Measurements from ENCODE around the gene ASCC1.

Gene ASCC1

DNA sequence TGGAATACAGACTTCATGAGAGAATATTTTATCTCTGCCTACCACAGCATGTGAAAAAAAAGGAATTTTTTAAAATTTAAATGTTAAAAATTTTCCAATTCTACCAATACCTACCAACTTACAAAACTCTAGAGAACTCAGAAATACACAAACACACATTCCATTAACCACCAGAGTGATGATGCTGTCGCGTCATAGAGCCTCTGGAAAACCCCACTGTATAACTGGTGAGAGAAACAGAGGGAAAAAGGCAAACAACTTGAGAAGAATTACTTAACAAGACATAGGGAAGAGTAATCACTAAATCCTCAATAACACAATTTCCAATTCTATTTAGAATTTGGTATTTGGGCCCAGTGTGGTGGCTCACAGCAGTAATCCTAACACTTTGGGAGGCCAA lies 121.5 kb downstream of the ASCC1 start:
- H3K4me1 ChIP-seq (ENCODE audit: control insufficient read depth, insufficient read depth, low read length): peaks cover 29% of the 10 kb centered on the region

DNA sequence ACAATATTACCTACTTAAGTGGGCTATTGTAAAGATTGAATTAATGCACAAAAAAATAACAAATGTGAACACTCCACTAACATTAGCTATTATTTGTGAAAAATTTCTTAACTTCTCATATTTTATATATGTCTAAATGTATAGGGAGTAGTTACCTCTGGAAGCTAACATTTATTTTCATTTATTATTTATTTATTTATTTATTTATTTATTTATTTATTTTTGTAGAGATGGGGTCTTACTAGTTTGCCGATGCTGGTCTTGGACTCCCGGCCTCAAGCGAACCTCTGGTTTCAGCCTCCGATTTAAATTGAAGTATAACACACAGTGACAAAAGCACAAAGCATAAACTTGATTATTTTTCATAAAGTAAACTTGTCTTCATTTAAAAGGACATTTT lies 122.6 kb downstream of the ASCC1 start:
- DNase-seq (ENCODE audit: low read depth): no peak
- no peak overlapping the region for H3K9ac ChIP-seq (ENCODE audit: low read length)
- H3K4me3 ChIP-seq (ENCODE audit: low read length): no peak overlapping the region
- peaks cover 34% of the 10 kb centered on the region for H3K4me1 ChIP-seq (ENCODE audit: control insufficient read depth, insufficient read depth, low read length)
- H3K36me3 ChIP-seq (ENCODE audit: control insufficient read depth, insufficient read depth, low read length, severe bottlenecking): peaks cover 3% of the 10 kb centered on the region
- peaks cover 13% of the 10 kb centered on the region for H3K27me3 ChIP-seq (replicated peaks; ENCODE audit: control insufficient read depth, insufficient read depth, low read length)
- no peaks in the 10 kb centered on the region for H3K9me3 ChIP-seq (ENCODE audit: control insufficient read depth, low read length)

More for the DNA sequence above, 121.5 kb downstream of the ASCC1 start:
- no peaks in the 10 kb centered on the region for H3K9me3 ChIP-seq (ENCODE audit: control insufficient read depth, low read length)
- H3K9ac ChIP-seq (ENCODE audit: low read length): no peak overlapping the region
- H3K27me3 ChIP-seq (replicated peaks; ENCODE audit: control insufficient read depth, insufficient read depth, low read length): peaks cover 7% of the 10 kb centered on the region
- no peak for DNase-seq (ENCODE audit: low read depth)
- no peak overlapping the region for H3K4me3 ChIP-seq (ENCODE audit: low read length)
- peaks cover 3% of the 10 kb centered on the region for H3K36me3 ChIP-seq (ENCODE audit: control insufficient read depth, insufficient read depth, low read length, severe bottlenecking)

DNA sequence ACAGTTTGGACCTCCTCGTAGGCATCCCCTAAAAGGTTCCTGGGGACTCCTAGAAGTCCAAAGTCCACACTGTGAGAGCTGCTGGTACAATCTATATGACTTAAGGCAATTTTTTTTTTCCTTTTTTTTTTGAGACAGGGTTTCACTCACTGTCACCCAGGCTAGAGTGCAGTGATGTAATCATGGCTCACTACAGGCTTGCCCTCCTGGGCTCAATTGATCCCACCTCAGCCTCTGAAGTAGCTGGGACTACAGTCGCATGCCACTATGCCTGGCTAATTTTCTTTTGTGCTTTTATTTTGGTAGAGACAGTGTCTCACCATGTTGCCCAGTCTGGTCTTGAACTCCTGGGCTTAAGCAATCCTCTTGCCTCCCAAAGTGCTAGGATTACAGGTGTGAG lies 123.1 kb downstream of the ASCC1 start:
- DNase-seq (ENCODE audit: low read depth): no peak
- Histone ChIP-seq H3K9ac (ENCODE audit: low read length) (no peak overlapping the region), H3K27me3 (replicated peaks; ENCODE audit: control insufficient read depth, insufficient read depth, low read length) (peaks cover 18% of the 10 kb centered on the region), H3K4me3 (ENCODE audit: low read length) (no peak overlapping the region), H3K36me3 (ENCODE audit: control insufficient read depth, insufficient read depth, low read length, severe bottlenecking) (peaks cover 3% of the 10 kb centered on the region), H3K4me1 (ENCODE audit: control insufficient read depth, insufficient read depth, low read length) (peaks cover 34% of the 10 kb centered on the region), H3K9me3 (ENCODE audit: control insufficient read depth, low read length) (no peaks in the 10 kb centered on the region)

DNA sequence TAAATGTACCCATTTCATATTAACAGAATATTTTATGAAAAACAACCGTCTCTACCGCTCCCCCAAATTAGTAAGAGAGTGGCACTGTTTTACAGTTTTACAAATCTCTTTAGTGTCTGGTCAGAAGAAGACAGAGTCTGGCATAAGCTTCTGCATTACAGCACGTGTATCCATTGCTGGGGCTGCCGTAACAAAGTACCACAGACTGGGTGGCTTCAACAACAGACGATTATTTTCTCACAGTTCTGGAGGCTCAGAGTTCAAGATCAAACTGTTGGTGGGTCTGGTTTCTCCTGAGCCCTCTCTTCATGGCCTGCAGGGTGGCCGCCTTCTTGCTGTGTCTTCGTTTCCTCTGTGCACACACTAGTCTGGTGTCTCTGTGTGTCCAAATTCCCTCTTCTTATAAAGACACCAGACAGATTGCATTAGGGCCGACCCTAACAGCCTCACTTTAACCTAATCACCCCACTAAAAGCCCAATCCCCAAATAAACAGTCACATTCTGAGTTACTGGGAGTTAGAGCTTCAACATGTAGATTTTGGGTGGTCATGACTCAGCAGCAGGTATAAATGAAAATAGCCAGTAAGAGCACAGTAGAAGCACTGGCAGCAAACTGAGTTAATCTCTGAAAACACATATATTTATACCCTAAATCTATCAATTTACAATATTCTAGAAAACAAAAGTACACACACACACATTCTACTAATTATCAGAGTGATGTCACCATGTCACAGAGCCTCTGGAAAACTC lies 123.7 kb downstream of the ASCC1 start:
- DNase-seq (ENCODE audit: low read depth): no peak
- Histone ChIP-seq H3K9ac (ENCODE audit: low read length) (no peak overlapping the region), H3K4me3 (ENCODE audit: low read length) (no peak overlapping the region), H3K36me3 (ENCODE audit: control insufficient read depth, insufficient read depth, low read length, severe bottlenecking) (peaks cover 3% of the 10 kb centered on the region), H3K9me3 (ENCODE audit: control insufficient read depth, low read length) (no peaks in the 10 kb centered on the region), H3K4me1 (ENCODE audit: control insufficient read depth, insufficient read depth, low read length) (peaks cover 31% of the 10 kb centered on the region), H3K27me3 (replicated peaks; ENCODE audit: control insufficient read depth, insufficient read depth, low read length) (peaks cover 20% of the 10 kb centered on the region)

DNA sequence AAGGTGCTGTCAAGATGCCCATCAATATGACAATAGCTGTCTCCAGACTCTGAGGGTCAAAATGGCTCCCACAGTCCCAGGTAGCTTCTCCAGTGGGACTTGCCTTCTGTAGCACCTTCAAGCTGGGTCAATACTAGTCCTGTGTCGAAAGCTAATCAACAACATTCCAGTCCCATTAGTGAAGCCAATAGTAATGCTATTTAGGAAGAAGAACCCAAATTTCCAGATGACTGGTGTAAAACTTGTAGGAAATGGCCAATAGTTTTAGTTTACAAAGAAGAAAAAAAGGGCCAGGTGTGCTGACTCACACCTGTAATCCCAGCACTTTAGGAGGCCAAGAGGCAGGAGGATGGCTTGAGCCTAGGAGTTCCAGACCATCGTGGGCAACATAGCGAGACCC lies 125.8 kb downstream of the ASCC1 start:
- Histone ChIP-seq H3K27me3 (replicated peaks; ENCODE audit: control insufficient read depth, insufficient read depth, low read length) (peaks cover 28% of the 10 kb centered on the region), H3K36me3 (ENCODE audit: control insufficient read depth, insufficient read depth, low read length, severe bottlenecking) (peaks cover 3% of the 10 kb centered on the region), H3K9ac (ENCODE audit: low read length) (no peak overlapping the region), H3K9me3 (ENCODE audit: control insufficient read depth, low read length) (no peaks in the 10 kb centered on the region), H3K4me1 (ENCODE audit: control insufficient read depth, insufficient read depth, low read length) (peaks cover 17% of the 10 kb centered on the region), H3K4me3 (ENCODE audit: low read length) (no peak overlapping the region)
- no peak for DNase-seq (ENCODE audit: low read depth)

DNA sequence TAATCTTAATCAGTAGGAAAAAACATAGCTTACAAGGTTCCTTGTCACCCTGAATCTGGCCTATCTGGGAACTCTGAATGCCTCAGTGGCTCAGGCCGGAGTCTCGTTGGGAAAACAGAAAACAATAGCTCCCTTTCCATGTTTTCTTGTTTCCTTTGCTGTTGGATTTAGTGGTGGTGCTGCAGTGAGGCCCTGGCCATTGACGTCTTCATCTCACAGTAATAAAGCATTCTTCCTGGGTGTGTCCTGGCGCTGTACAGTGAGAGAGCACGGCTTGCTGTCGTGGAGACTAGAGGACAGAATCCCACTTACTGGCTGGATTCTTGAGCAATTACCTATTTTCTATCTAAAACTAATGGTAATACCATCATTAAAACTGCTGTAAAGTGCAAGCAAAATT lies 126.5 kb downstream of the ASCC1 start:
- H3K27me3 ChIP-seq (replicated peaks; ENCODE audit: control insufficient read depth, insufficient read depth, low read length): peaks cover 29% of the 10 kb centered on the region
- no peak overlapping the region for H3K4me3 ChIP-seq (ENCODE audit: low read length)
- H3K9me3 ChIP-seq (ENCODE audit: control insufficient read depth, low read length): no peaks in the 10 kb centered on the region
- no peak overlapping the region for H3K9ac ChIP-seq (ENCODE audit: low read length)
- H3K4me1 ChIP-seq (ENCODE audit: control insufficient read depth, insufficient read depth, low read length): peaks cover 17% of the 10 kb centered on the region
- H3K36me3 ChIP-seq (ENCODE audit: control insufficient read depth, insufficient read depth, low read length, severe bottlenecking): peaks cover 3% of the 10 kb centered on the region
- no peak for DNase-seq (ENCODE audit: low read depth)

DNA sequence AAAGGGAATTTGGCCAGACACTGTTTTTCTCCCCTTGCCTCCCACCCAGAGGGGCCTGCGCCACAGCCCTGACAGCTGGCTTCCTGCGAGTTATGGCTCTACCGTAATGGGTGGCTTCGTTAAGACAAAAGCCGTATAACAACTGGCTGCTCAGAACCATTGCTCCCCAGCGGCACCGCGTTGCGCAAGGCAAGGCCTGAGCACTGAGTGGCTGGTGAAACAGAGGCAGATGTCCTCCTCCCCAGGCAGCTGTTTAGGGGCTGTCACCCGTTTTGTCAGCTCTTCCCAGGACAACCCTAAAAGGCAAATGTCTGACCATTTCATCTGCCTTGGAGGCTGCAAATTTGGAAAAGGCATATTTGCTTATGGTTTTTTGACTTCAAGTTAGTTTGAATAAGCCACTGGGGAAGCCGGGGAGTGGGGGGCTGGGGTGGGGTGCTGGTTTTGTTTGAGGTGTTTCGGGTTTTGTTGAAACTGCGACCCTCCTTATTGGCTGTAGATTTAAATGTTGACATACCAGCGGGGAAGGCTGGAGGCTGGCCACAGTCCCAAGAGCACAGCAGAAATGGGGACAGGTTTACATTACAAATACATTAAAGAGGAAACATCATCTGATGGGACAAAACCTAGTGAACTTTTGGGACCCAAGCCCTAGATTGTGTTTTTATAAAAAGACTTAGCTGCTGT lies 127.0 kb downstream of the ASCC1 start:
- Histone ChIP-seq H3K4me3 (ENCODE audit: low read length) (peak overlapping the region; percentile 69), H3K27me3 (replicated peaks; ENCODE audit: control insufficient read depth, insufficient read depth, low read length) (peaks cover 29% of the 10 kb centered on the region), H3K9ac (ENCODE audit: low read length) (no peak overlapping the region), H3K9me3 (ENCODE audit: control insufficient read depth, low read length) (no peaks in the 10 kb centered on the region), H3K4me1 (ENCODE audit: control insufficient read depth, insufficient read depth, low read length) (peaks cover 17% of the 10 kb centered on the region), H3K36me3 (ENCODE audit: control insufficient read depth, insufficient read depth, low read length, severe bottlenecking) (peaks cover 3% of the 10 kb centered on the region)
- DNase-seq (ENCODE audit: low read depth): peak; percentile 25

DNA sequence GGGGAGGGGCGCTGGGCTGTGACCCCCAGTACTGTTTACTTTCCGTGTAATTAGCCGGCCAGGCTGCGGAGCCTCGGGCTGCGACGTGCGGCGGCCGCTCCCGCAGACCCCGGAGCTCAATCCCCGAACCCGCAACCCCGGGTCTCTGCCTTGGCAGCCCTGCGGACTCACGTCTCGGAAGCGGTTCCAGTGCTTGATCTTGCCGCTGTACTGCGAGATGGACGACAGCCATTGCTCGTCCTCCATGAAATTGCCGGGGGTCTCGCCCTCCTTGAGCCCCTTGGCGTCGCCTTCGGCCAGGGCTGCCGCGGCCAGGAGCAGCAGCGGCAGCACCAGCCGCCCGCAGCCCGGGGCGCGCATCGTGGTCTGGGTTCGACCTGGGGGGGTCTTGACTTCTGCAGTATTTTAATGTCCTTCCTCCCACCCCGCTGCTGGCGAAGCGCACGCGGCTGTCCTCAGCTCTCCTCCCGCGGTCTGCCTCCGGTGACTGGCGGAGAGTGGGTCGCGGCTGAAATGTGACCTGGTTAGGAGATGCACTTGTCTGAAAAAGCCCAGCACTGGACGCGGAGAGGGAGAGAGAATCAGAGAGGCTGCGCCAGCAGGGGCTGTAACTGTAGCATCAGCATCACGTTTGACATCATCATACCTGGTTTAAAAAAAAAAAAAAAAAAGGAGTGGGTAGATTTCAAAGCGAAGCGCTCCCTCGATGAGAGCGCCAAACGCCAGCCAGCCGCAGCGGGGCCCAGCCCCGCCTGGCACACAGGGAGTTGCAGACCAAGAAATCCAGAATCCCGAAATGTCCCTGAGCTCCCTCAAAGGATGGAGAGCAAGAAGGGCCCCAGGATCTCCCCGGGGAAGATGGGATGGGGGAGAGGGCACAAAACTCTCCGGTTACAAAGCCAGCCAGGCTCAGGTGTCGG lies 127.8 kb downstream of the ASCC1 start, which contains the start of gene SPOCK2:
Gene SPOCK2, minus strand, starts transcription at position 583 of the 920 bp plus-strand sequence. Its CDS starts 223 bp downstream, at position 360.
- H3K4me1 ChIP-seq (ENCODE audit: control insufficient read depth, insufficient read depth, low read length): peaks cover 17% of the 10 kb centered on the region
- DNase-seq (ENCODE audit: low read depth): peak; percentile 46
- H3K27me3 ChIP-seq (replicated peaks; ENCODE audit: control insufficient read depth, insufficient read depth, low read length): peaks cover 29% of the 10 kb centered on the region

DNA sequence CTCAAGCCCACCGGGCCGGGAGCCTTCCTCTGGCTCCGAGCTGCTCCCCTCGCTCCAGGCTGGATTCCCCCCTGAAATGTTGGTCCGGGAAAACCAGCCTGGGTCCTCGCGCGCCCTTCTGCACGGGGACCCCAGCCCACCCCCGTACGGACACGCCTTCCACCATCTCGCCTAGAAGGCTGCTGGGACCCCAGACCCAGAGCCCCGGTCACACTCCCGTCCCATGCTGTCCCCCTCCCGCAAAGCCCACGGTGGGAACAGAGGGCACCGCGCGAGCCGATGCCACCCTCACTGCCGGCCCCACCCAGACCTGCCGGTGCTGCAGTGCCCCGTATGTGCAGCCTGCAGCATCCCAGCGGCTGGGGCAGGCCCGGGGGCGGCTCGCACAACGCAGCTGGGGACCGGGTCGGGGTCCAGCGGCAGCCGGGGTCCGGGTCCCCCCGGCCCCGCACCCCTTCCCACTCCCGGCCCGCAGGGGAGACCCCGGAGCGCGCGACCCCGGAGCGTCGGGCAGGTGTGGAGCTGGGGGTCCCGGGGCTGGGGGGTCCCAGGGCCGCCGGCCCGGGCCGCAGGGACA lies 128.6 kb downstream of the ASCC1 start:
- H3K9ac ChIP-seq (ENCODE audit: low read length): no peak overlapping the region
- no peaks in the 10 kb centered on the region for H3K36me3 ChIP-seq (ENCODE audit: control insufficient read depth, insufficient read depth, low read length, severe bottlenecking)
- peak overlapping the region; percentile 69 for H3K4me3 ChIP-seq (ENCODE audit: low read length)
- H3K4me1 ChIP-seq (ENCODE audit: control insufficient read depth, insufficient read depth, low read length): peaks cover 17% of the 10 kb centered on the region
- H3K9me3 ChIP-seq (ENCODE audit: control insufficient read depth, low read length): no peaks in the 10 kb centered on the region
- DNase-seq (ENCODE audit: low read depth): no peak
- H3K27me3 ChIP-seq (replicated peaks; ENCODE audit: control insufficient read depth, insufficient read depth, low read length): peaks cover 29% of the 10 kb centered on the region

More for the DNA sequence above, 127.8 kb downstream of the ASCC1 start, which contains the start of gene SPOCK2:
- Histone ChIP-seq H3K9ac (ENCODE audit: low read length) (peak within 1 kb of the TSS; percentile 34), H3K36me3 (ENCODE audit: control insufficient read depth, insufficient read depth, low read length, severe bottlenecking) (no peaks in the 10 kb centered on the region), H3K4me3 (ENCODE audit: low read length) (peak within 1 kb of the TSS; percentile 69), H3K9me3 (ENCODE audit: control insufficient read depth, low read length) (no peaks in the 10 kb centered on the region)

DNA sequence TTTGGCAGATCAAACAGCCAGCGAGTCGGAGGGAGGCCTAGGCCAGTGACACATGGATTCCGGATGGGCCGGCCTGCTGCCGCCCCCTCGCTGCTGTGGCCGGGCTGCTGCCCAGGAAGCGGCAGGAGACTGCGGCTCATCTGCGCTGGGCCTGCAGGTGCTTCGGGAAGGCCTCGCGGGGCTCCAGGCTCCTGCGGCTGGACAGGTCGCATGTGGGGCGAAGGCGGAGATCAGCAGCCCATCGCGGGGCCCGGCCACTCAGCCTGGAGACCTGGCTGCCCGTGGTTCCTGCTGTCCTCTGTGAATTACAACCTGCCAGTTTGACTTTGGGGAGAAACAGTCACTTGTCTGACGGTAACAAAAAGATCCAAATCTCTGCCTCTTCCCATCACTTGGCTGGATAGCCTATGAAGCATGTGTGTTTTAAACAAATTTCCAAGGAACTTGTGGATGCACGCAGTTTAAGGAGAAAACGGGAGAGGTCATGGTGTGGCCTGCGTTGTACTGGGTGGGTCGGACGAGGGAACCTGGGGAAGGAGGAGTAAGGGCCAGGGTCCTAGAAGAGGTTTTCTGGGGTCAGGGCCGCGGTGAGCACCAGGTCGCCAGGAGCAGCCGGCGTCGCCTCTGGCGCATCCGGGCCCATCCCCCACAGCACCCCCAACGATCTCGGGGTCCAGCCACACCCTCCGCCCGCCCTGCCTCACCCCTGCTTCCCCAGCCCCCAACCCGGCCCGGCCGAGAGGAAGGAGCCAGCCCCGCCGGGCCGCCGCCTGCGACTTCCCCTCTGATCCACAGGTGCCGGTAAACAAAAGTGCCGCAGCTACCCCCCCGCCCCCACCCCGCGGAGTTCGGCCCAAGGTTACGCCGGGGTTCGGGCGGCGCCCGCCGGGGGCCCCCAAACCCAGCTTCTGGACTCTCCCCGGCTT lies 129.3 kb downstream of the ASCC1 start:
- Histone ChIP-seq H3K4me1 (ENCODE audit: control insufficient read depth, insufficient read depth, low read length) (peaks cover 17% of the 10 kb centered on the region), H3K9ac (ENCODE audit: low read length) (no peak overlapping the region), H3K9me3 (ENCODE audit: control insufficient read depth, low read length) (no peaks in the 10 kb centered on the region), H3K36me3 (ENCODE audit: control insufficient read depth, insufficient read depth, low read length, severe bottlenecking) (no peaks in the 10 kb centered on the region), H3K4me3 (ENCODE audit: low read length) (no peak overlapping the region), H3K27me3 (replicated peaks; ENCODE audit: control insufficient read depth, insufficient read depth, low read length) (peaks cover 31% of the 10 kb centered on the region)
- DNase-seq (ENCODE audit: low read depth): no peak
